H9 (cell line): ENCODE results near the gene KCNIP1. TPM values are rescaled to one million over a fixed set of nuclear protein-coding genes. Genes with fewer than 3 reads are reported as not detected.

ENCODE experiments used
- DNase-seq: peaks from one replicate; pipeline ENCODE4 v3.0.0-alpha.2; 2017
- H2AFZ ChIP-seq: one replicate; pipeline ENCODE4 v1.6.1; 2013; ENCODE audit warnings: mild to moderate bottlenecking, low read length, control low read depth, moderate library complexity
- H2AK5ac ChIP-seq: 2 replicates; pipeline ENCODE4 v1.6.1; 2013; ENCODE audit warnings: low read length, control low read depth, mixed read lengths; ENCODE audit not compliant: insufficient read length
- H2BK120ac ChIP-seq: one replicate; pipeline ENCODE4 v1.6.1; 2013; ENCODE audit warnings: low read depth, mild to moderate bottlenecking, low read length, control low read depth, inconsistent platforms; ENCODE audit not compliant: poor library complexity, severe bottlenecking
- H2BK12ac ChIP-seq: 2 replicates; pipeline ENCODE4 v1.6.1; 2013; ENCODE audit warnings: low read length, control low read depth, mixed read lengths, low read depth; ENCODE audit not compliant: insufficient read length
- H2BK15ac ChIP-seq: 2 replicates; pipeline ENCODE4 v1.6.1; 2013; ENCODE audit warnings: low read depth, low read length, control low read depth
- H2BK20ac ChIP-seq: one replicate; pipeline ENCODE4 v1.6.1; 2013; ENCODE audit warnings: low read depth, mild to moderate bottlenecking, low read length, control low read depth, inconsistent platforms; ENCODE audit not compliant: poor library complexity, severe bottlenecking
- H2BK5ac ChIP-seq: 2 replicates; pipeline ENCODE4 v1.6.1; 2013; ENCODE audit warnings: low read length, control low read depth, mixed read lengths; ENCODE audit not compliant: insufficient read length
- H3K14ac ChIP-seq: 2 replicates; pipeline ENCODE4 v1.6.1; 2013; ENCODE audit warnings: low read length, control low read depth; ENCODE audit not compliant: insufficient read depth
- H3K18ac ChIP-seq: 2 replicates; pipeline ENCODE4 v1.6.1; 2013; ENCODE audit warnings: low read depth, mild to moderate bottlenecking, mixed read lengths, low read length, control low read depth; ENCODE audit not compliant: insufficient read length
- H3K23ac ChIP-seq: 2 replicates; pipeline ENCODE4 v1.6.1; 2013; ENCODE audit warnings: low read length, control low read depth, mixed read lengths, low read depth; ENCODE audit not compliant: insufficient read length
- H3K23me2 ChIP-seq: 2 replicates; pipeline ENCODE4 v1.6.1; 2013; ENCODE audit warnings: low read depth, mild to moderate bottlenecking, mixed read lengths, low read length, control low read depth; ENCODE audit not compliant: insufficient read length, poor library complexity, severe bottlenecking
- H3K27ac ChIP-seq: 2 replicates; pipeline ENCODE4 v1.5.1; 2013; ENCODE audit warnings: low read length, control low read depth, mixed read lengths, low read depth; ENCODE audit not compliant: insufficient read length
- H3K27me3 ChIP-seq: 2 replicates; pipeline ENCODE4 v1.6.1; 2013; ENCODE audit warnings: low read length, control low read depth, inconsistent platforms; ENCODE audit not compliant: insufficient read depth
- H3K4ac ChIP-seq: 2 replicates; pipeline ENCODE4 v1.6.1; 2013; ENCODE audit warnings: low read depth, mild to moderate bottlenecking, control low read depth, inconsistent platforms, low read length, moderate library complexity
- H3K4me1 ChIP-seq: 2 replicates; pipeline ENCODE4 v1.6.1; 2013; ENCODE audit warnings: low read length, control low read depth, inconsistent platforms; ENCODE audit not compliant: insufficient read depth
- H3K4me2 ChIP-seq: 2 replicates; pipeline ENCODE4 v1.6.1; 2013; ENCODE audit warnings: low read length, control low read depth, mixed read lengths; ENCODE audit not compliant: insufficient read length, insufficient read depth
- H3K56ac ChIP-seq: 2 replicates; pipeline ENCODE4 v1.6.1; 2013; ENCODE audit warnings: low read depth, mild to moderate bottlenecking, mixed read lengths, low read length, control low read depth; ENCODE audit not compliant: insufficient read length
- H3K79me1 ChIP-seq: 2 replicates; pipeline ENCODE4 v1.6.1; 2013; ENCODE audit warnings: low read depth, mild to moderate bottlenecking, moderate library complexity, low read length, control low read depth, inconsistent platforms; ENCODE audit not compliant: insufficient read depth, poor library complexity, severe bottlenecking
- H3K79me2 ChIP-seq: 2 replicates; pipeline ENCODE4 v1.6.1; 2013; ENCODE audit warnings: low read length, control low read depth, inconsistent platforms; ENCODE audit not compliant: insufficient read depth
- H3K9ac ChIP-seq: 2 replicates; pipeline ENCODE4 v1.6.1; 2013; ENCODE audit warnings: low read length, control low read depth, mixed read lengths; ENCODE audit not compliant: insufficient read length; ENCODE audit errors: extremely low read depth
- H3K9me3 ChIP-seq: one replicate; pipeline ENCODE4 v1.6.1; 2013; ENCODE audit warnings: low read depth, low read length, inconsistent platforms; ENCODE audit not compliant: control insufficient read depth
- H3T11ph ChIP-seq: one replicate; pipeline ENCODE4 v1.6.1; 2013; ENCODE audit warnings: mild to moderate bottlenecking, low read length, control low read depth, inconsistent platforms
- H4K20me1 ChIP-seq: one replicate; pipeline ENCODE4 v1.6.1; 2013; ENCODE audit not compliant: control insufficient read depth, insufficient read length, insufficient read depth
- H4K5ac ChIP-seq: 2 replicates; pipeline ENCODE4 v1.6.1; 2013; ENCODE audit warnings: low read depth, mild to moderate bottlenecking, mixed read lengths, low read length, control low read depth; ENCODE audit not compliant: insufficient read length
- H4K8ac ChIP-seq: replicated peaks from 2 replicates; pipeline ENCODE4 v1.6.1; 2013; ENCODE audit warnings: low read length, control low read depth, mixed read lengths, low read depth; ENCODE audit not compliant: insufficient read length
- H4K91ac ChIP-seq: 2 replicates; pipeline ENCODE4 v1.6.1; 2013; ENCODE audit warnings: low read depth, mild to moderate bottlenecking, moderate library complexity, mixed read lengths, low read length, control low read depth; ENCODE audit not compliant: insufficient read length
- H3K27ac Mint-ChIP-seq, 3 experiments: 2 replicates in 2 of 3; 3 replicates in 1 of 3; pipeline ENCODE4 v1.8.0; 2020 to 2021; ENCODE audit warnings: mixed read lengths in 3 of 3, mild to moderate bottlenecking in 1 of 3, moderate library complexity in 1 of 3
- H3K27me3 Mint-ChIP-seq: 2 replicates; pipeline ENCODE4 v1.8.0; 2021; ENCODE audit warnings: low read depth, mild to moderate bottlenecking, moderate library complexity, mixed read lengths
- H3K36me3 Mint-ChIP-seq, 3 experiments: 2 replicates in 2 of 3; 3 replicates in 1 of 3; pipeline ENCODE4 v1.8.0; 2020 to 2021; ENCODE audit warnings: low read depth in 3 of 3, mixed read lengths in 3 of 3; ENCODE audit not compliant: insufficient read depth in 1 of 3
- H3K4me1 Mint-ChIP-seq, 2 experiments: 2 replicates each; pipeline ENCODE4 v1.8.0; 2020; ENCODE audit warnings: mixed read lengths in 2 of 2
- H3K4me3 Mint-ChIP-seq, 2 experiments: 2 replicates in 1 of 2; 3 replicates in 1 of 2; pipeline ENCODE4 v1.8.0; 2020 to 2021; ENCODE audit warnings: mild to moderate bottlenecking in 2 of 2, mixed read lengths in 2 of 2, moderate library complexity in 1 of 2
- H3K9me3 Mint-ChIP-seq, 2 experiments: 2 replicates in 1 of 2; 3 replicates in 1 of 2; pipeline ENCODE4 v1.8.0; 2020; ENCODE audit warnings: mild to moderate bottlenecking in 2 of 2, mixed read lengths in 2 of 2, moderate library complexity in 1 of 2
- whole genome bisulfite sequencing: extraction: QIAGEN DNeasy Blood & Tissue Kit; methylation state at CpG from one replicate; pipeline ENCODE4 v1.1.7; 2013; ENCODE audit warnings: missing lambda C conversion rate, low lambda C conversion rate, mixed read lengths; ENCODE audit not compliant: insufficient read length; ENCODE audit errors: extremely low coverage; 5-methylcytosine and 5-hydroxymethylcytosine counted together
- total RNA-seq: library from RNA; stranded (reverse); gene quantifications from 2 replicates; pipeline ENCODE4 v1.2.1, GENCODE V29; 2021
- TF ChIP-seq, protein P1 (sequence below): fragments of 200-600 bp; sonication (generic); conservative IDR thresholded peaks from 3 replicates; pipeline ENCODE4 v1.8.0; 2021; ENCODE audit warnings: antibody characterized with exemption, mild to moderate bottlenecking

KCNIP1 gene
- total RNA-seq, 1 experiment from 2014 or later, result 0.63 TPM

GRCh38 chr5:170623576-170624181, 119.9 kb downstream of the KCNIP1 start:
- H3K9me3 Mint-ChIP-seq, result no peaks in the 10 kb centered on the region
- H3K9me3 ChIP-seq, result no peaks in the 10 kb centered on the region
- no peak overlapping the region for H2AK5ac ChIP-seq
- H3K4me1 ChIP-seq, result no peaks in the 10 kb centered on the region
- H3K23me2 ChIP-seq, result no peaks in the 10 kb centered on the region
- H3K56ac ChIP-seq, result no peak overlapping the region
- TF ChIP-seq, protein P1, sequence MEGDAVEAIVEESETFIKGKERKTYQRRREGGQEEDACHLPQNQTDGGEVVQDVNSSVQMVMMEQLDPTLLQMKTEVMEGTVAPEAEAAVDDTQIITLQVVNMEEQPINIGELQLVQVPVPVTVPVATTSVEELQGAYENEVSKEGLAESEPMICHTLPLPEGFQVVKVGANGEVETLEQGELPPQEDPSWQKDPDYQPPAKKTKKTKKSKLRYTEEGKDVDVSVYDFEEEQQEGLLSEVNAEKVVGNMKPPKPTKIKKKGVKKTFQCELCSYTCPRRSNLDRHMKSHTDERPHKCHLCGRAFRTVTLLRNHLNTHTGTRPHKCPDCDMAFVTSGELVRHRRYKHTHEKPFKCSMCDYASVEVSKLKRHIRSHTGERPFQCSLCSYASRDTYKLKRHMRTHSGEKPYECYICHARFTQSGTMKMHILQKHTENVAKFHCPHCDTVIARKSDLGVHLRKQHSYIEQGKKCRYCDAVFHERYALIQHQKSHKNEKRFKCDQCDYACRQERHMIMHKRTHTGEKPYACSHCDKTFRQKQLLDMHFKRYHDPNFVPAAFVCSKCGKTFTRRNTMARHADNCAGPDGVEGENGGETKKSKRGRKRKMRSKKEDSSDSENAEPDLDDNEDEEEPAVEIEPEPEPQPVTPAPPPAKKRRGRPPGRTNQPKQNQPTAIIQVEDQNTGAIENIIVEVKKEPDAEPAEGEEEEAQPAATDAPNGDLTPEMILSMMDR, result peak; percentile 93
- no peak overlapping the region for H2BK12ac ChIP-seq
- no peak overlapping the region for H2AFZ ChIP-seq
- no CpG with 5 or more reads among the region's 16 CpGs for WGBS
- H3K23ac ChIP-seq, result no peak overlapping the region
- no peaks in the 10 kb centered on the region for H3K79me2 ChIP-seq
- no peak overlapping the region for H2BK120ac ChIP-seq
- H3K4me1 Mint-ChIP-seq, result peaks cover 15 to 20% of the 10 kb centered on the region in 2 experiments
- H4K8ac ChIP-seq, result no peak overlapping the region
- H3K27ac Mint-ChIP-seq, result peak overlapping the region in 1 of 3 experiments; percentile 77; a peak in 1 of 7 replicates
- H3K9ac ChIP-seq, result no peak overlapping the region
- H3K79me1 ChIP-seq, result no peaks in the 10 kb centered on the region
- H2BK20ac ChIP-seq, result no peak overlapping the region
- H4K20me1 ChIP-seq, result no peaks in the 10 kb centered on the region
- no peaks in the 10 kb centered on the region for H3K27me3 ChIP-seq
- no peak overlapping the region for H2BK5ac ChIP-seq
- no peak overlapping the region for H4K5ac ChIP-seq
- no peak overlapping the region for H3K4me3 Mint-ChIP-seq
- no peak overlapping the region for H3K27ac ChIP-seq
- H3K27me3 Mint-ChIP-seq, result peaks cover 16% of the 10 kb centered on the region
- H3K4ac ChIP-seq, result no peak overlapping the region
- no peak overlapping the region for H3T11ph ChIP-seq
- H3K14ac ChIP-seq, result no peak overlapping the region
- no peak overlapping the region for H2BK15ac ChIP-seq
- H3K4me2 ChIP-seq, result no peak overlapping the region
- no peak overlapping the region for H3K18ac ChIP-seq
- peak; percentile 84 for DNase-seq
- H3K36me3 Mint-ChIP-seq, result no peaks in the 10 kb centered on the region
- no peak overlapping the region for H4K91ac ChIP-seq
